Measurements from ENCODE around the gene MN1. TPM values are rescaled to one million over a fixed set of nuclear protein-coding genes. Genes with fewer than 3 reads are reported as not detected.

MN1 gene
- polyA plus RNA-seq, 3 donors: 0.06 to 0.38 (median 0.29) TPM

- DNase-seq: no peak
- intact Hi-C loops (cut with micrococcal nuclease): loop anchor here (5.0 kb wide), 1 partner anchor 45 kb away; no protein-coding TSS in a partner anchor
- no peaks in the 10 kb centered on the region for H4K20me1 ChIP-seq (ENCODE audit: insufficient read depth, low read length)
- peak overlapping the region in 6 of 7 donors; percentile 88 to 98 (median 94) for H3K27ac Mint-ChIP-seq
- H3K4me1 Mint-ChIP-seq: peaks cover 31% of the 10 kb centered on the region
- H3K36me3 ChIP-seq (replicated peaks in 1 of 2; ENCODE audit: control insufficient read depth in 1 of 2, insufficient read depth in 2 of 2, low read length in 2 of 2): no peaks in the 10 kb centered on the region
- H3K9me3 ChIP-seq (replicated peaks in 1 of 2; ENCODE audit: control insufficient read depth in 1 of 2, insufficient read depth in 1 of 2, low read length in 2 of 2): peaks cover 4% of the 10 kb centered on the region in 2 donors
- peaks cover 1 to 10% (median 3%) of the 10 kb centered on the region in 3 donors for H3K27me3 Mint-ChIP-seq (ENCODE audit: low read depth in 3 of 3)
- no peak overlapping the region for H3K9ac ChIP-seq (ENCODE audit: insufficient read depth, low read length, poor library complexity, severe bottlenecking)
- no peaks in the 10 kb centered on the region for H3K79me2 ChIP-seq (ENCODE audit: insufficient read depth, low read length)
- H3K4me2 ChIP-seq (replicated peaks; ENCODE audit: extremely low read depth, low read length, poor library complexity, severe bottlenecking): no peak overlapping the region
- H3K36me3 Mint-ChIP-seq: no peaks in the 10 kb centered on the region
- H3K9me3 Mint-ChIP-seq: peaks cover 0 to 10% (median 8%) of the 10 kb centered on the region in 7 donors
- H3K4me3 Mint-ChIP-seq: no peak overlapping the region
- H3K27me3 ChIP-seq (ENCODE audit: control insufficient read depth in 2 of 2, insufficient read depth in 2 of 2, low read length in 2 of 2): no peaks in the 10 kb centered on the region
- no peak overlapping the region for H2AFZ ChIP-seq (ENCODE audit: insufficient read depth, low read depth, low read length, poor library complexity, severe bottlenecking)
- no peak for TF ChIP-seq CTCF (IDR thresholded peaks at IDR 0.05)
- no peak overlapping the region for H3K27ac ChIP-seq (ENCODE audit: low read depth in 1 of 2, low read length in 2 of 2)
- peaks cover 23 to 25% of the 10 kb centered on the region in 2 donors for H3K4me1 ChIP-seq (ENCODE audit: control insufficient read depth in 1 of 2, insufficient read depth in 2 of 2, low read length in 2 of 2)
- no peak overlapping the region for H3K4me3 ChIP-seq (replicated peaks in 1 of 3; ENCODE audit: low read depth in 2 of 3, low read length in 3 of 3)
- WGBS (ENCODE audit: insufficient coverage): 100% methylated on average over 1 of the region's 9 CpGs
Measured at GRCh38 chr22:27717094-27717493, 84.5 kb downstream of the MN1 start.

GRCh38 chr22:27716074-27716473, 85.5 kb downstream of the MN1 start:
- intact Hi-C loops (cut with micrococcal nuclease): loop anchor here (5.0 kb wide), 1 partner anchor 44 kb away; no protein-coding TSS in a partner anchor
- H3K9me3 ChIP-seq (replicated peaks in 1 of 2; ENCODE audit: control insufficient read depth in 1 of 2, insufficient read depth in 1 of 2, low read length in 2 of 2): peaks cover 4% of the 10 kb centered on the region in 2 donors
- H3K27me3 ChIP-seq (ENCODE audit: control insufficient read depth in 2 of 2, insufficient read depth in 2 of 2, low read length in 2 of 2): no peaks in the 10 kb centered on the region
- WGBS (ENCODE audit: insufficient coverage): no CpG with 5 or more reads among the region's 1 CpG
- Mint-ChIP-seq H3K27ac (peak overlapping the region in 4 of 7 donors; percentile 13 to 56 (median 46)), H3K9me3 (peaks cover 0 to 10% (median 8%) of the 10 kb centered on the region in 7 donors), H3K27me3 (ENCODE audit: low read depth in 3 of 3) (peaks cover 1 to 8% (median 3%) of the 10 kb centered on the region in 3 donors), H3K4me1 (peaks cover 33% of the 10 kb centered on the region), H3K36me3 (no peaks in the 10 kb centered on the region), H3K4me3 (no peak overlapping the region)
- peaks cover 23 to 25% of the 10 kb centered on the region in 2 donors for H3K4me1 ChIP-seq (ENCODE audit: control insufficient read depth in 1 of 2, insufficient read depth in 2 of 2, low read length in 2 of 2)
- no peak overlapping the region for H3K4me3 ChIP-seq (replicated peaks in 1 of 3; ENCODE audit: low read depth in 2 of 3, low read length in 3 of 3)
- no peaks in the 10 kb centered on the region for H4K20me1 ChIP-seq (ENCODE audit: insufficient read depth, low read length)
- H2AFZ ChIP-seq (ENCODE audit: insufficient read depth, low read depth, low read length, poor library complexity, severe bottlenecking): no peak overlapping the region
- H3K36me3 ChIP-seq (replicated peaks in 1 of 2; ENCODE audit: control insufficient read depth in 1 of 2, insufficient read depth in 2 of 2, low read length in 2 of 2): no peaks in the 10 kb centered on the region
- no peaks in the 10 kb centered on the region for H3K79me2 ChIP-seq (ENCODE audit: insufficient read depth, low read length)
- H3K9ac ChIP-seq (ENCODE audit: insufficient read depth, low read length, poor library complexity, severe bottlenecking): no peak overlapping the region
- TF ChIP-seq CTCF (IDR thresholded peaks at IDR 0.05): no peak
- no peak overlapping the region for H3K4me2 ChIP-seq (replicated peaks; ENCODE audit: extremely low read depth, low read length, poor library complexity, severe bottlenecking)
- H3K27ac ChIP-seq (ENCODE audit: low read depth in 1 of 2, low read length in 2 of 2): no peak overlapping the region
- DNase-seq: no peak

Measured in CD14-positive monocyte (primary cell).